ENCODE data around the gene AR.
A peak's percentile ranks its signal among the peaks of the same experiment; 100 is the strongest.

The AR gene

DNA sequence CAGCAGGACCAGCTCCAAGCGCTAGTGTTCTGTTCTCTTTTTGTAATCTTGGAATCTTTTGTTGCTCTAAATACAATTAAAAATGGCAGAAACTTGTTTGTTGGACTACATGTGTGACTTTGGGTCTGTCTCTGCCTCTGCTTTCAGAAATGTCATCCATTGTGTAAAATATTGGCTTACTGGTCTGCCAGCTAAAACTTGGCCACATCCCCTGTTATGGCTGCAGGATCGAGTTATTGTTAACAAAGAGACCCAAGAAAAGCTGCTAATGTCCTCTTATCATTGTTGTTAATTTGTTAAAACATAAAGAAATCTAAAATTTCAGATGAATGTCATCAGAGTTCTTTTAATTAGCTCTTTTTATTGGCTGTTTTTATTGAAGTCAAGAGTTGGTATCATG is 186.5 kb downstream of the AR start:
- no peak for DNase-seq

DNA sequence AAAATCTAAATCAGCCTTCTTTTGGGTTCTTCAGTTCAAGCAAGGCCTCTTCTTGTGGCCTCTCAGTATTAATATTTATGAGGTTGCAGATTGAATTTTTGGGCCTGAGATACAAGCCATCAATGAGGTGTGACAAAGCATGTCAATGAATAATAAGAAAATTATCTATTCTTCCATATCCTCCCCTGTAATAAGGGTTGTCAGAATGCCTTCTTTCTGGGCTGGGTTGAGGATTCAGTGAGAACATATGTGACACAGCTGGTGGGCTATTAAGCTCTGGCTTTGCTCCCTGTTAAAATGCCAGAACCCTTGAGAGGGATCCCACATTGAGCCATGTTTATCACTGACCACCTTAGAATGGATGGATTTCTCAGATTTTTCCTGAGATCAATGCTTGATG is 187.2 kb downstream of the AR start:
- no peak for DNase-seq

DNA sequence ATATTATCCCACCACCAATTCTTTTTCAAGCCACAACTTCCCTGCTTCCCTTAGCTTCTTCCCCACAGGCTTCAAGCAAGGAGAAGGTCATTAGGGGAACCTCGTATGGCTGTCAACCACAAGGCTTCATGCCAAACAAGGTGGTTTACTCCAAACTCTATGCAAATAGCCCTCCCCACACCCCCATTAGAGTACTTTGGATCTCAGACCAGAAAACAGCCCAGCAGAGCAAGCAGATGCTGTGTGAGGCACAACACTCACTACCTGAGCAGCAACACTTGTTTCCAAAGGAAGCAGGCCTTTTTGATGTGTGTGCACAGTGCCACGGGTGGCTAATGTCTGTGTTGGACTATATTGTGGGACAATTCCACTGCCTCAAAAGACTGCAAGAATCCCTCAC is 189.0 kb downstream of the AR start:
- DNase-seq = no peak

DNA sequence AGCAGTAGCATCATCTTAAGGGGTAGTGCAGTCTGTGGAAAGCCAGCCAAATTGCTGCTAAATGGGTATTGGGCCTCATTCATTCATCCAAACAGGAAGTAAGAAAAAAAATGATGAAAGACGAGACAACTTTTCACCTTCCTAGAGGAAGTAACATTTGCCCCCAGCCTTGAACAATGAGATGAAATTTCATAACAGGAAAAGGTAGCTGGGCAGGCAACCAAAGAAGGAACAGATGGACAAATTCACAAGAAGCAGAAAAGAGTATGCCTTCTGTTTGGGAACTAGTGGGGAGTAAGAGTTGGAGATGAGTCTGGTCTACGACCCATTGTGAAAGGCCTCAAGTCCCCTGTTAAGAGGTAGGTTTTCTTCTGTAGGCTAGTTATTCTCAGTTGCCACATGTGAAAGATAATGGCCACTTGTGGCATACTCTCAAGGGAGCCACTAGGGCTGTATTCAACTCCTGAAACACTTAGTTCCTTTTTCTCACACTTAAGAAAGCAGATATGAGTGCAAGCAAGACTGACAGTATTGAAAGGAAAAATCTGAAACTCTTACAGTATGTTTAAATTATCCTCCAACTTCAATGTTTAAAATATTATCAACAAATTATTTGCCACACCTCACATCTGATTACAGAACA is 190.4 kb downstream of the AR start:
- DNase-seq = no peak

DNA sequence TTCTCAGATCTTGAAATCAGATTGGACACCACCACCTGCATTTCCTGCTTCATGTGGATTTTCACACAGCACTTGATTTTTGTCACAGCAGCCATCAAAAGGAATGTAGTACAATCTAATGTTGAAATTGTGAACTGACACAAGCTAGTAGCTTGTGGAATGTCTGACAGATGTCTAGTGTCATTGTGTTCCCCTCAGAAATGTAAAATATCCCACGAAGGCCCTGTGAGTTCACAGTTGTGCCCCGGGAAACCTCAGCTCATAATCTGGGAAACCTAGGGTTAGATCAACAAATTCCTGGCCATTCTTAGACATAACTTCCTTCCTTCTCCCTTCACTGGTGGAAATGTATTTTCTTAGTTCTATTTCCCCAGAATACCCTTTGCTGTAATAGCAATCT is 205.7 kb downstream of the AR start:
- DNase-seq = peak; percentile 2

DNA sequence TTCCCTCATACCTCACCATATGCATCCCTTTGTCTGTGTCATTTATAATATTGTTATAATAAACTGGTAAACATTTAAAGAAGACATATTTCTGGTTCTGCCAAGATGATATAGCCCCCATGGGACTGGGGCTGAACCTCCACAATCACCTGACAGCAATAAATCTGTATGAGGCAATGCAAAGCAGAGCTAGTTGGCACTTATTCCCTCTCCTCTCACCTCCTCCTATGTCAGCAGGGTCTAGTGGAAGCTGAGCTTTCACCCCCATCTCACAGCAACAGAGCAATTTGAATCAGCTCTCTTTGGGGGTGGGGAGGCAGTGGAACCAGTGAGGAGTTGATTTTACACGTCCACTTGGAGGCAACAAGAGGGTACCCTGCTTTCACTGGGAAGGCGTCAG is 206.9 kb downstream of the AR start:
- DNase-seq = no peak

DNA sequence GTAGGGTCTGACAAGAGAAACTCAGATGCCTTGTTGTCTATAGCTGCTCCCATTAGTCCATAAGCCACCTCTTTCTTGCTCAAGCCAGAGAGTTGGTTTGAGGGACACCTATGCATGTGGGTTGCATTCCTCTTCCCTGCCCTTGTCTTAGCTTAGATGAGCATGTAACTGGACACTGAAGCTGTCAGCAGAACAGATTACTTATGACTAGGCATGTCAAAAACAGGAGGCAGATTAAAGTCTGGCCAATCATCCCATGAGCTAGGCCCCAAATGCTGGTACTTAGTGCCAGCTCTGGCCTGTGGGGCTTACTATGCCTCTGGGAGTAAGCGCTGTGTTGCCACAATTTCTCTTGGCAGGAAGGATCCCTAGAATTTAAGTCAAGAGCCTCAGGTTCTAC is 215.2 kb downstream of the AR start:
- DNase-seq = no peak

DNA sequence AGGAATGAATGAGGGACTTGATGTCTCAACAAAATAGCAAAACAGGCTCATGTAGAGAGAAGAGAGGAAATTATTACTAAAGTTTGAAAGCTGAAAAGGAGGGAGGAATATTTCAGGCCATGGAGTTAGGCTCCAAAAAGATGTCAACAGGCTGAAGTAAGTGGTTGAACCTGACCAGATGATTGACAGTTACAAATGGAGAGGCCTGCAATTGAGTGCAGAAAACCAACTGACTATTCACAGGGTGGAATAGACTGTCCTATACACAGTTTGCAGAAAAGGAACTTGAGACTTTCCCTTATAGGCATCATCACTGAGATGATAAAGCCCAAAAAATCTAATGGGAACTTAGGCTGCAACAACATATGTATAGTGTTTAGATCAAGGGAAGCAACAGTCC is 233.3 kb downstream of the AR start:
- DNase-seq = no peak

DNA sequence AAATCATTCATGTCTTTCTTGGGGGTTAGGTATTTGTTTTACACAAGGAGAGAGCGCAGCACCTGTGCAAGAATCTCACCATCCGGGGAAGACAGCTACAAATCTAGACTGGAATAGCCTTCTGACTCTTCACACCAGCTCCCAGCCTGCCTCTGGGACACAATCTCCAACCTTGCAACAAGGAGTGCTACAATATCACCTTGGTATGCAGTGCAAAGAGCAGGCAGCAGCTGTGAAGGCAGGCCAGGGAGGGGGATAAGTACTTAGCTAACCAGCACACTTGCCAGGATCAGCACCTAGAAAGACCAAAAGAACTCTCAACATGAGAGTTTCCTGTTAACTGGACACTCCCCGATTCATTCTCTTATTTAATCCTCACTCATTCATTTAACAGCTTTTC is 235.3 kb downstream of the AR start:
- no peak for DNase-seq

Measured in fibroblast of skin of scalp (primary cell).